Smooth muscle cell (in vitro differentiated cells): ENCODE measurements around the gene ASB7. TPM values are rescaled to one million over a fixed set of nuclear protein-coding genes. Genes with fewer than 3 reads are reported as not detected.

Source experiments
- DNase-seq: peaks from one replicate; lab custom pipeline; 2025; ENCODE audit not compliant: unreplicated experiment; lab: John Stamatoyannopoulos, UW
- H2AFZ ChIP-seq: fragments of 200-600 bp; sonication (generic); 2 replicates; pipeline ENCODE4 v1.6.0; 2016; ENCODE audit warnings: antibody characterized with exemption, low read depth, mild to moderate bottlenecking
- H3F3A ChIP-seq: fragments of 200-600 bp; sonication (generic); 2 replicates; pipeline ENCODE4 v1.6.0; 2017; ENCODE audit warnings: antibody characterized with exemption, low read depth
- H3K27ac ChIP-seq: fragments of 200-600 bp; sonication (generic); 2 replicates; pipeline ENCODE4 v1.5.1; 2016; ENCODE audit warnings: low read depth, mild to moderate bottlenecking
- H3K27me3 ChIP-seq: fragments of 200-600 bp; sonication (generic); 2 replicates; pipeline ENCODE4 v1.6.1; 2016; ENCODE audit warnings: low read depth, mild to moderate bottlenecking
- H3K36me3 ChIP-seq: fragments of 200-600 bp; sonication (generic); 2 replicates; pipeline ENCODE4 v1.5.1; 2016; ENCODE audit warnings: low read depth
- H3K4me1 ChIP-seq: fragments of 200-600 bp; sonication (generic); 2 replicates; pipeline ENCODE4 v1.5.1; 2016; ENCODE audit warnings: low read depth
- H3K4me2 ChIP-seq: fragments of 200-600 bp; sonication (generic); 2 replicates; pipeline ENCODE4 v1.6.0; 2016; ENCODE audit warnings: mild to moderate bottlenecking
- H3K4me3 ChIP-seq: fragments of 200-600 bp; sonication (generic); 2 replicates; pipeline ENCODE4 v1.5.1; 2016; ENCODE audit warnings: mild to moderate bottlenecking
- H3K79me2 ChIP-seq: fragments of 200-600 bp; sonication (generic); 2 replicates; pipeline ENCODE4 v1.6.0; 2016; ENCODE audit warnings: low read depth, mild to moderate bottlenecking
- H3K9ac ChIP-seq: fragments of 200-600 bp; sonication (generic); 2 replicates; pipeline ENCODE4 v1.6.0; 2016; ENCODE audit warnings: low read depth
- H3K9me3 ChIP-seq: fragments of 200-600 bp; sonication (generic); replicated peaks from 2 replicates; pipeline ENCODE4 v1.5.1; 2016; ENCODE audit warnings: low read depth
- H4K20me1 ChIP-seq: fragments of 200-600 bp; sonication (generic); 2 replicates; pipeline ENCODE4 v1.6.0; 2016; ENCODE audit warnings: low read depth
- CTCF ChIP-seq: fragments of 200-600 bp; sonication (generic); IDR thresholded peaks from 2 replicates; pipeline ENCODE4 v1.5.1; 2017; ENCODE audit warnings: borderline replicate concordance, mild to moderate bottlenecking, antibody characterized with exemption; ENCODE audit not compliant: insufficient read depth, poor library complexity, severe bottlenecking
- WGBS: methylation state at CpG from one replicate; pipeline ENCODE4 v1.1.7; 2016; ENCODE audit warnings: low lambda C conversion rate; 5-methylcytosine and 5-hydroxymethylcytosine counted together
- polyA plus RNA-seq: library from polyadenylated mRNA; unstranded; fragments of >200 nt; fragmentation: Nextera tagmentation; extraction: Ambion mirVana; gene quantifications from 2 replicates; pipeline ENCODE4 v1.2.1, GENCODE V29; 2016
- total RNA-seq: library from RNA; depleted of rRNA; stranded (reverse); fragments of >200 nt; gene quantifications from 2 replicates; pipeline ENCODE4 v1.2.3, GENCODE V29; 2014

The ASB7 gene
- total and polyA plus RNA-seq, 2 experiments from 2014 or later, result 6.2 to 9.5 TPM

- H3K4me3 ChIP-seq, result no peak overlapping the region
- no peak overlapping the region for H2AFZ ChIP-seq
- no peak overlapping the region for H3K4me2 ChIP-seq
- no peaks in the 10 kb centered on the region for H3K79me2 ChIP-seq
- peaks cover 8% of the 10 kb centered on the region for H3K4me1 ChIP-seq
- 95% methylated on average over 4 of the region's 4 CpGs for WGBS
- no peaks in the 10 kb centered on the region for H3K36me3 ChIP-seq
- H3K27ac ChIP-seq, result no peak overlapping the region
- H3F3A ChIP-seq, result no peaks in the 10 kb centered on the region
- DNase-seq, result no peak
- no peak for TF ChIP-seq CTCF
- H3K9me3 ChIP-seq, result no peaks in the 10 kb centered on the region
- no peaks in the 10 kb centered on the region for H4K20me1 ChIP-seq
- H3K27me3 ChIP-seq, result no peaks in the 10 kb centered on the region
- H3K9ac ChIP-seq, result no peak overlapping the region
These were observed 88.9 kb downstream of the ASB7 start for GRCh38 chr15:100691321-100691720.

- no peaks in the 10 kb centered on the region for H3K9me3 ChIP-seq
- H2AFZ ChIP-seq, result no peak overlapping the region
- no peak overlapping the region for H3K4me3 ChIP-seq
- H3K4me1 ChIP-seq, result peaks cover 8% of the 10 kb centered on the region
- 60% methylated on average over 3 of the region's 3 CpGs for WGBS
- H3K79me2 ChIP-seq, result no peaks in the 10 kb centered on the region
- no peaks in the 10 kb centered on the region for H3K27me3 ChIP-seq
- no peaks in the 10 kb centered on the region for H3K36me3 ChIP-seq
- no peaks in the 10 kb centered on the region for H4K20me1 ChIP-seq
- no peak overlapping the region for H3K4me2 ChIP-seq
- TF ChIP-seq CTCF, result no peak
- no peaks in the 10 kb centered on the region for H3F3A ChIP-seq
- no peak for DNase-seq
- no peak overlapping the region for H3K9ac ChIP-seq
- H3K27ac ChIP-seq, result no peak overlapping the region
These were observed 89.9 kb downstream of the ASB7 start for GRCh38 chr15:100692246-100692645.

- H3K4me2 ChIP-seq, result no peak overlapping the region
- H3K27ac ChIP-seq, result no peak overlapping the region
- H3K9me3 ChIP-seq, result no peaks in the 10 kb centered on the region
- no peak for TF ChIP-seq CTCF
- H3K36me3 ChIP-seq, result no peaks in the 10 kb centered on the region
- H3K4me1 ChIP-seq, result peaks cover 5% of the 10 kb centered on the region
- no peak overlapping the region for H3K4me3 ChIP-seq
- H3K27me3 ChIP-seq, result no peaks in the 10 kb centered on the region
- DNase-seq, result no peak
- H2AFZ ChIP-seq, result no peak overlapping the region
- no peaks in the 10 kb centered on the region for H4K20me1 ChIP-seq
- H3F3A ChIP-seq, result no peaks in the 10 kb centered on the region
- whole genome bisulfite sequencing, result 77% methylated on average over 7 of the region's 7 CpGs
- no peaks in the 10 kb centered on the region for H3K79me2 ChIP-seq
- H3K9ac ChIP-seq, result no peak overlapping the region
These were observed 90.3 kb downstream of the ASB7 start for GRCh38 chr15:100692671-100693070.

- Histone ChIP-seq H4K20me1 (no peaks in the 10 kb centered on the region), H3F3A (no peaks in the 10 kb centered on the region), H3K4me1 (no peaks in the 10 kb centered on the region), H3K9ac (no peak overlapping the region), H3K36me3 (no peaks in the 10 kb centered on the region), H2AFZ (no peak overlapping the region), H3K27me3 (no peaks in the 10 kb centered on the region), H3K9me3 (no peaks in the 10 kb centered on the region), H3K27ac (no peak overlapping the region), H3K4me3 (no peak overlapping the region), H3K4me2 (no peak overlapping the region), H3K79me2 (no peaks in the 10 kb centered on the region)
- WGBS, result 77% methylated on average over 4 of the region's 4 CpGs
- no peak for DNase-seq
- no peak for TF ChIP-seq CTCF
These were observed 91.1 kb downstream of the ASB7 start for GRCh38 chr15:100693451-100693850.
